B cell (primary cell): ENCODE results near the gene TGFBR1.

Experiments
- EZH2 ChIP-seq: IDR thresholded peaks from 2 replicates; pipeline ENCODE4 v1.6.1; 2012; ENCODE audit warnings: borderline replicate concordance, low read depth, mild to moderate bottlenecking, moderate library complexity, low read length; ENCODE audit not compliant: insufficient read depth, poor library complexity, severe bottlenecking
- TF ChIP-seq, protein P1 (sequence below): fragments of 200-600 bp; IDR thresholded peaks from one replicate; pipeline ENCODE4 v1.8.0; 2022; ENCODE audit warnings: antibody characterized with exemption, mild to moderate bottlenecking

DNA sequence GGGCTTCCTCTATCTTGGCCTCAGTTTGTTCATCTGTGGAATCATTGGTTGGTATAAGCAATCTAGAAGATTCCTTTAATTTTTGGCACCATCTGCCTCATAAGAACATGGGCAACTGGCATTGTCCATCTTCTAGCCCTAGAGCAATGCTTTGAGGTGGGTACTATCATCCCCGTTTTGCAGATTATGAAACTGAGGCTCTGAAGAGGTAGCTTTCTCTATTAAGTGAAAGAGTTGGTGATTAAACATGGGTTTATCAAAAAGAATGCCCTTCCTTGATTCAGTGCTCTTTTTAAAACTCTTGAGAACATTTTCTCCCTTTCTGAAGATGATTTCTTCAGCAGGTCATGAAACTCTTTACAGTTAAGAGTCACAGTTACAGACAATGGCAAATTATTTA is 42.4 kb upstream of the TGFBR1 start:
- TF ChIP-seq, protein P1, sequence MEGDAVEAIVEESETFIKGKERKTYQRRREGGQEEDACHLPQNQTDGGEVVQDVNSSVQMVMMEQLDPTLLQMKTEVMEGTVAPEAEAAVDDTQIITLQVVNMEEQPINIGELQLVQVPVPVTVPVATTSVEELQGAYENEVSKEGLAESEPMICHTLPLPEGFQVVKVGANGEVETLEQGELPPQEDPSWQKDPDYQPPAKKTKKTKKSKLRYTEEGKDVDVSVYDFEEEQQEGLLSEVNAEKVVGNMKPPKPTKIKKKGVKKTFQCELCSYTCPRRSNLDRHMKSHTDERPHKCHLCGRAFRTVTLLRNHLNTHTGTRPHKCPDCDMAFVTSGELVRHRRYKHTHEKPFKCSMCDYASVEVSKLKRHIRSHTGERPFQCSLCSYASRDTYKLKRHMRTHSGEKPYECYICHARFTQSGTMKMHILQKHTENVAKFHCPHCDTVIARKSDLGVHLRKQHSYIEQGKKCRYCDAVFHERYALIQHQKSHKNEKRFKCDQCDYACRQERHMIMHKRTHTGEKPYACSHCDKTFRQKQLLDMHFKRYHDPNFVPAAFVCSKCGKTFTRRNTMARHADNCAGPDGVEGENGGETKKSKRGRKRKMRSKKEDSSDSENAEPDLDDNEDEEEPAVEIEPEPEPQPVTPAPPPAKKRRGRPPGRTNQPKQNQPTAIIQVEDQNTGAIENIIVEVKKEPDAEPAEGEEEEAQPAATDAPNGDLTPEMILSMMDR: no peak
- no peak for TF ChIP-seq EZH2
